ENCODE measurements around the gene GALNT9. TPM values are rescaled to one million over a fixed set of nuclear protein-coding genes. Genes with fewer than 3 reads are reported as not detected.

The GALNT9 gene
- total RNA-seq, 6 donors from 2014 or later, result 0.26 TPM; not detected in 5

GRCh38 chr12:132365226-132365625, 35.8 kb upstream of the GALNT9 start:
- no peak for ATAC-seq (ENCODE audit: low FRiP score in 2 of 2)
- Histone ChIP-seq H3K36me3 (no peaks in the 10 kb centered on the region), H3K27me3 (no peaks in the 10 kb centered on the region), H3K4me1 (no peaks in the 10 kb centered on the region), H3K4me3 (no peak overlapping the region), H3K27ac (no peak overlapping the region), H3K9me3 (no peaks in the 10 kb centered on the region)
- WGBS, 2 donors, result 94 to 96% methylated on average over 4 to 10 of the region's 10 CpGs
- DNase-seq, result no peak
- no peak for TF ChIP-seq POLR2A (IDR thresholded peaks at IDR 0.05)
- no peak for TF ChIP-seq EP300 (IDR thresholded peaks at IDR 0.05)
- no peak for TF ChIP-seq POLR2AphosphoS5 (IDR thresholded peaks at IDR 0.05)
- TF ChIP-seq CTCF (IDR thresholded peaks at IDR 0.05), result no peak

GRCh38 chr12:132364348-132364902, 35.0 kb upstream of the GALNT9 start:
- Histone ChIP-seq H3K9me3 (no peaks in the 10 kb centered on the region), H3K36me3 (no peaks in the 10 kb centered on the region), H3K27me3 (no peaks in the 10 kb centered on the region), H3K27ac (no peak overlapping the region), H3K4me1 (no peaks in the 10 kb centered on the region), H3K4me3 (no peak overlapping the region)
- WGBS, 2 donors, result 72 to 82% methylated on average over 3 to 8 of the region's 15 CpGs
- no peak for DNase-seq
- no peak for TF ChIP-seq POLR2AphosphoS5 (IDR thresholded peaks at IDR 0.05)
- no peak for TF ChIP-seq CTCF (IDR thresholded peaks at IDR 0.05)
- TF ChIP-seq EP300 (IDR thresholded peaks at IDR 0.05), result no peak
- no peak for TF ChIP-seq POLR2A (IDR thresholded peaks at IDR 0.05)
- no peak for ATAC-seq (ENCODE audit: low FRiP score in 2 of 2)

GRCh38 chr12:132363661-132364347, 34.4 kb upstream of the GALNT9 start:
- no peaks in the 10 kb centered on the region for H3K27me3 ChIP-seq
- DNase-seq (peak in 1 of 2 donors; percentile 52), ATAC-seq (ENCODE audit: low FRiP score in 2 of 2) (no peak)
- no peaks in the 10 kb centered on the region for H3K9me3 ChIP-seq
- no peaks in the 10 kb centered on the region for H3K36me3 ChIP-seq
- no peaks in the 10 kb centered on the region for H3K4me1 ChIP-seq
- no peak overlapping the region for H3K4me3 ChIP-seq
- H3K27ac ChIP-seq, result no peak overlapping the region
- WGBS, 2 donors, result 80 to 93% methylated on average over 11 to 22 of the region's 22 CpGs
- TF ChIP-seq CTCF (IDR thresholded peaks at IDR 0.05) (no peak), EP300 (IDR thresholded peaks at IDR 0.05) (no peak), POLR2A (IDR thresholded peaks at IDR 0.05) (no peak), POLR2AphosphoS5 (IDR thresholded peaks at IDR 0.05) (no peak)

GRCh38 chr12:132362996-132363660, 33.7 kb upstream of the GALNT9 start:
- Histone ChIP-seq H3K9me3 (no peaks in the 10 kb centered on the region), H3K4me3 (no peak overlapping the region), H3K36me3 (no peaks in the 10 kb centered on the region), H3K27ac (no peak overlapping the region), H3K4me1 (no peaks in the 10 kb centered on the region), H3K27me3 (no peaks in the 10 kb centered on the region)
- DNase-seq, result no peak
- no peak for ATAC-seq (ENCODE audit: low FRiP score in 2 of 2)
- no peak for TF ChIP-seq POLR2A (IDR thresholded peaks at IDR 0.05)
- no peak for TF ChIP-seq CTCF (IDR thresholded peaks at IDR 0.05)
- no peak for TF ChIP-seq EP300 (IDR thresholded peaks at IDR 0.05)
- no peak for TF ChIP-seq POLR2AphosphoS5 (IDR thresholded peaks at IDR 0.05)
- WGBS, 2 donors, result 87 to 88% methylated on average over 29 of the region's 29 CpGs
